Ovary (tissue), 9 donors: Measurements from ENCODE around the gene GABRQ. TPM values are rescaled to one million over a fixed set of nuclear protein-coding genes. Genes with fewer than 3 reads are reported as not detected.

Experiments used
- polyA plus RNA-seq, 2 donors: library from polyadenylated mRNA; stranded (reverse); fragments of 200-250 nt in 1 of 2; fragments of 350-450 nt in 1 of 2; fragmentation: Illumina TruSeq in 1 of 2; extraction: RNeasy Lipid Tissue Mini Kit (QIAGEN cat#74804) in 1 of 2; gene quantifications; one replicate each; pipeline ENCODE4 v1.2.3, GENCODE V29; 2013 to 2014
- total RNA-seq, 7 donors: library from RNA; depleted of rRNA in 2 of 7; stranded (reverse); fragments of >200 nt in 2 of 7; fragmentation: NEBNext Ultra II Directional in 3 of 7; extraction: Animal tissue kit (Norgen Biotek cat#: 25700) in 3 of 7; gene quantifications; one replicate each; pipeline versions ENCODE4 v1.1.0 to v1.2.4, GENCODE V29; 2016 to 2023
- donor health status: DM: no; HTN: no; CAD: no; lungs with moderate emphysema.
- donor health status: DM: no; HTN: no; CAD: no.
- donor health status: Bipolar disorder and iron deficiency.
- donor health status: DM: yes; HTN: yes; CAD: no.
- donor health status: DM: no; HTN: no; CAD: no.
- donor health status: DM: yes; HTN: yes; CAD: no.

Gene GABRQ
- total and polyA plus RNA-seq, 9 donors: 0.03 to 0.23 (median 0.12) TPM; not detected in 4

Other genes starting within 250 kb of the GABRQ start
- not detected for gene GABRA3, start 186.6 kb upstream of the GABRQ start, total RNA-seq
- not detected for gene GABRA3, start 186.6 kb upstream of the GABRQ start, polyA plus RNA-seq
- under 1 TPM in 1 of 7 donors, not detected in 6; 0.15 TPM for gene MAGEA3, start 60.9 kb downstream of the GABRQ start, total RNA-seq
- not detected for gene MAGEA3, start 60.9 kb downstream of the GABRQ start, polyA plus RNA-seq
- gene CSAG2, start 71.4 kb downstream of the GABRQ start, total RNA-seq: not detected
- gene CSAG2, start 71.4 kb downstream of the GABRQ start, polyA plus RNA-seq: not detected
- gene MAGEA2B, start 76.7 kb downstream of the GABRQ start, total RNA-seq: under 1 TPM in 1 of 7 donors, not detected in 6; 0.13 TPM
- not detected for gene MAGEA2B, start 76.7 kb downstream of the GABRQ start, polyA plus RNA-seq
- not detected for gene CSAG1, start 95.8 kb downstream of the GABRQ start, total RNA-seq
- gene CSAG1, start 95.8 kb downstream of the GABRQ start, polyA plus RNA-seq: not detected
- gene MAGEA12, start 95.9 kb downstream of the GABRQ start, total RNA-seq: not detected
- not detected for gene MAGEA12, start 95.9 kb downstream of the GABRQ start, polyA plus RNA-seq
- under 1 TPM in 1 of 7 donors, not detected in 6; 0.17 TPM for gene MAGEA2, start 115.9 kb downstream of the GABRQ start, total RNA-seq
- gene MAGEA2, start 115.9 kb downstream of the GABRQ start, polyA plus RNA-seq: not detected
- not detected for gene CSAG3, start 121.3 kb downstream of the GABRQ start, total RNA-seq
- not detected for gene CSAG3, start 121.3 kb downstream of the GABRQ start, polyA plus RNA-seq
- gene MAGEA6, start 131.8 kb downstream of the GABRQ start, total RNA-seq: not detected
- gene MAGEA6, start 131.8 kb downstream of the GABRQ start, polyA plus RNA-seq: not detected
- 10 to 100 TPM; 18.5 to 94.3 (median 48.1) TPM for gene CETN2, start 192.9 kb downstream of the GABRQ start, total RNA-seq
- gene CETN2, start 192.9 kb downstream of the GABRQ start, polyA plus RNA-seq: 100 to 1,000 TPM in 1 of 2 donors, 10 to 100 TPM in 1; 42.9 to 119 TPM
- gene NSDHL, start 193.2 kb downstream of the GABRQ start, total RNA-seq: 10 to 100 TPM in 6 of 7 donors, 1 to 10 TPM in 1; 5.0 to 33.8 (median 12.3) TPM
- gene NSDHL, start 193.2 kb downstream of the GABRQ start, polyA plus RNA-seq: 10 to 100 TPM; 11.9 to 48.6 TPM